ENCODE data around the gene SEMA4D. TPM values are rescaled to one million over a fixed set of nuclear protein-coding genes. Genes with fewer than 3 reads are reported as not detected.

Gene SEMA4D
- total RNA-seq, 2 donors from 2014 or later: 42.8 to 51.0 TPM

- H3K36me3 Mint-ChIP-seq (ENCODE audit: low read depth): no peaks in the 10 kb centered on the region
- H3K27ac Mint-ChIP-seq: no peak overlapping the region
Observed at GRCh38 chr9:89501311-89501898, 3.5 kb upstream of the SEMA4D start.

DNA sequence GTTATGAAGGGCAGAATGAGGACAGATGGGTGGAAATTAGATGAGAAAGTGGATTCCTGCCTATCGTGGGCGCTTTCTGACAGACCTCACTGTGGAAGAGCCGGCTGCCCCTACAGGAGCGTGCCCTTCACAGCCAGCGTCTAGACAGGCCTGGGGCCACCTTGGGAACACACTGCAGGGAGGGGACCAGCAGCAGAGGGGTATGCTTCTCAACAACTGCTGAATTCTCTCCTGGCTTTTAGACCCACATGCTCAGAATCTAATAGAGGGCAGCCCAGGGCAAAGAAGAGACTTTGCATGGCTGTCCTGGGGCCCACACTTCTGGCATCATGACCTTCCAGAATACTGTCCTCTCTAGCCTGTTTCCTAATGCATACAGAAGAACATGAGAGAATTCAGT is 2.1 kb upstream of the SEMA4D start:
- no peak for DNase-seq
- Histone ChIP-seq H3K36me3 (ENCODE audit: control insufficient read depth, insufficient read depth, low read length) (no peaks in the 10 kb centered on the region), H3K4me3 (ENCODE audit: low read length) (no peak overlapping the region), H3K9me3 (ENCODE audit: control insufficient read depth, low read length) (no peaks in the 10 kb centered on the region), H3K27me3 (ENCODE audit: control insufficient read depth, insufficient read depth, low read length, poor library complexity, severe bottlenecking) (no peaks in the 10 kb centered on the region), H3K27ac (ENCODE audit: low read depth, low read length) (no peak overlapping the region), H3K4me1 (ENCODE audit: control insufficient read depth, insufficient read depth, low read length) (peaks cover 4% of the 10 kb centered on the region), H3K9ac (ENCODE audit: extremely low read depth, low read length, poor library complexity, severe bottlenecking) (no peak overlapping the region)
- 88 to 89% methylated on average over 2 to 5 of the region's 5 CpGs for WGBS, 2 experiments (ENCODE audit: insufficient coverage in 1 of 2, insufficient read length in 1 of 2)
- Mint-ChIP-seq H3K27me3 (ENCODE audit: insufficient read depth) (peaks cover 2% of the 10 kb centered on the region), H3K4me1 (peaks cover 9% of the 10 kb centered on the region), H3K36me3 (ENCODE audit: low read depth) (no peaks in the 10 kb centered on the region), H3K4me3 (no peak overlapping the region), H3K27ac (no peak overlapping the region), H3K9me3 (no peaks in the 10 kb centered on the region)
- TF ChIP-seq CTCF (conservative IDR thresholded peaks at IDR 0.05): no peak

More at GRCh38 chr9:89501311-89501898, 3.5 kb upstream of the SEMA4D start:
- no peak for TF ChIP-seq CTCF (conservative IDR thresholded peaks at IDR 0.05)
- Histone ChIP-seq H3K9ac (ENCODE audit: extremely low read depth, low read length, poor library complexity, severe bottlenecking) (no peak overlapping the region), H3K27ac (ENCODE audit: low read depth, low read length) (no peak overlapping the region), H3K36me3 (ENCODE audit: control insufficient read depth, insufficient read depth, low read length) (no peaks in the 10 kb centered on the region), H3K9me3 (ENCODE audit: control insufficient read depth, low read length) (no peaks in the 10 kb centered on the region), H3K27me3 (ENCODE audit: control insufficient read depth, insufficient read depth, low read length, poor library complexity, severe bottlenecking) (no peaks in the 10 kb centered on the region), H3K4me3 (ENCODE audit: low read length) (no peak overlapping the region), H3K4me1 (ENCODE audit: control insufficient read depth, insufficient read depth, low read length) (peaks cover 4% of the 10 kb centered on the region)
- WGBS, 2 experiments (ENCODE audit: insufficient coverage in 1 of 2, insufficient read length in 1 of 2): 82 to 90% methylated on average over 11 to 12 of the region's 12 CpGs
- H3K4me3 Mint-ChIP-seq: no peak overlapping the region
- H3K9me3 Mint-ChIP-seq: no peaks in the 10 kb centered on the region
- H3K27me3 Mint-ChIP-seq (ENCODE audit: insufficient read depth): peaks cover under 1% of the 10 kb centered on the region
- H3K4me1 Mint-ChIP-seq: peaks cover 9% of the 10 kb centered on the region
- DNase-seq: no peak

- H3K4me1 Mint-ChIP-seq: peaks cover 9% of the 10 kb centered on the region
Observed at GRCh38 chr9:89498852-89499480, 1.1 kb upstream of the SEMA4D start.

More at GRCh38 chr9:89498852-89499480, 1.1 kb upstream of the SEMA4D start:
- WGBS, 2 experiments (ENCODE audit: insufficient coverage in 1 of 2, insufficient read length in 1 of 2): 92% methylated on average over 4 to 7 of the region's 7 CpGs
- DNase-seq: no peak
- Histone ChIP-seq H3K27ac (ENCODE audit: low read depth, low read length) (no peak overlapping the region), H3K4me3 (ENCODE audit: low read length) (no peak overlapping the region), H3K9ac (ENCODE audit: extremely low read depth, low read length, poor library complexity, severe bottlenecking) (no peak overlapping the region), H3K4me1 (ENCODE audit: control insufficient read depth, insufficient read depth, low read length) (peaks cover 4% of the 10 kb centered on the region), H3K9me3 (ENCODE audit: control insufficient read depth, low read length) (no peaks in the 10 kb centered on the region), H3K27me3 (ENCODE audit: control insufficient read depth, insufficient read depth, low read length, poor library complexity, severe bottlenecking) (no peaks in the 10 kb centered on the region), H3K36me3 (ENCODE audit: control insufficient read depth, insufficient read depth, low read length) (no peaks in the 10 kb centered on the region)
- H3K27ac Mint-ChIP-seq: no peak overlapping the region
- no peaks in the 10 kb centered on the region for H3K9me3 Mint-ChIP-seq
- H3K4me3 Mint-ChIP-seq: peak overlapping the region; percentile 57
- H3K27me3 Mint-ChIP-seq (ENCODE audit: insufficient read depth): peaks cover 2% of the 10 kb centered on the region
- no peaks in the 10 kb centered on the region for H3K36me3 Mint-ChIP-seq (ENCODE audit: low read depth)
- no peak for TF ChIP-seq CTCF (conservative IDR thresholded peaks at IDR 0.05)

All from endodermal cell (in vitro differentiated cells).